ENCODE results near the gene RGS6. TPM values are rescaled to one million over a fixed set of nuclear protein-coding genes. Genes with fewer than 3 reads are reported as not detected.

The RGS6 gene
- total RNA-seq, 1 donor from 2014 or later = 1.6 TPM

DNA sequence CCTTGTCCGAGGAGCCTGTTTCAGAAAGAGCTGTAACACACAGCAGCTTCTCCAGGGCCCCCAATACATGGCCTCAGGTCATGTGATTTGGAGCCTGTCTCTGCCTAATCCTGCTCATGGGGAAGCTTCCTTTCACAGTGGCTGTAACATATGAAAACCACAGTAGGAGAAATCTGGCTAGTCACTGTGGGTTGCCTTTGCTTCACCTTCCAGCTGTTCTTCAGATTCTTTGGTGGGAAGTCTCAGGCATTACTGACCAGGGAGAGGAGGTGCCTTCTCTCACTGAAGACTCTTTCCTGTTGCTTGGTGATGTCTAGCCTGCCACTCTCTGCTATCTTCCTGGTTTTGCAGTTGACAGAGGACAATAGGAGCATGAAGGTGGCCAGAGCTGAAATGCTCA is 611.1 kb downstream of the RGS6 start:
- Mint-ChIP-seq H3K4me1 (ENCODE audit: unreplicated experiment) (peaks cover 7% of the 10 kb centered on the region), H3K4me3 (no peak overlapping the region), H3K36me3 (no peaks in the 10 kb centered on the region), H3K9me3 (no peaks in the 10 kb centered on the region), H3K27me3 (peaks cover 3% of the 10 kb centered on the region), H3K27ac (no peak overlapping the region)
- DNase-seq (ENCODE audit: extremely low spot score, unreplicated experiment) = no peak
- TF ChIP-seq, protein P1, sequence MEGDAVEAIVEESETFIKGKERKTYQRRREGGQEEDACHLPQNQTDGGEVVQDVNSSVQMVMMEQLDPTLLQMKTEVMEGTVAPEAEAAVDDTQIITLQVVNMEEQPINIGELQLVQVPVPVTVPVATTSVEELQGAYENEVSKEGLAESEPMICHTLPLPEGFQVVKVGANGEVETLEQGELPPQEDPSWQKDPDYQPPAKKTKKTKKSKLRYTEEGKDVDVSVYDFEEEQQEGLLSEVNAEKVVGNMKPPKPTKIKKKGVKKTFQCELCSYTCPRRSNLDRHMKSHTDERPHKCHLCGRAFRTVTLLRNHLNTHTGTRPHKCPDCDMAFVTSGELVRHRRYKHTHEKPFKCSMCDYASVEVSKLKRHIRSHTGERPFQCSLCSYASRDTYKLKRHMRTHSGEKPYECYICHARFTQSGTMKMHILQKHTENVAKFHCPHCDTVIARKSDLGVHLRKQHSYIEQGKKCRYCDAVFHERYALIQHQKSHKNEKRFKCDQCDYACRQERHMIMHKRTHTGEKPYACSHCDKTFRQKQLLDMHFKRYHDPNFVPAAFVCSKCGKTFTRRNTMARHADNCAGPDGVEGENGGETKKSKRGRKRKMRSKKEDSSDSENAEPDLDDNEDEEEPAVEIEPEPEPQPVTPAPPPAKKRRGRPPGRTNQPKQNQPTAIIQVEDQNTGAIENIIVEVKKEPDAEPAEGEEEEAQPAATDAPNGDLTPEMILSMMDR (conservative IDR thresholded peaks at IDR 0.05) = no peak

DNA sequence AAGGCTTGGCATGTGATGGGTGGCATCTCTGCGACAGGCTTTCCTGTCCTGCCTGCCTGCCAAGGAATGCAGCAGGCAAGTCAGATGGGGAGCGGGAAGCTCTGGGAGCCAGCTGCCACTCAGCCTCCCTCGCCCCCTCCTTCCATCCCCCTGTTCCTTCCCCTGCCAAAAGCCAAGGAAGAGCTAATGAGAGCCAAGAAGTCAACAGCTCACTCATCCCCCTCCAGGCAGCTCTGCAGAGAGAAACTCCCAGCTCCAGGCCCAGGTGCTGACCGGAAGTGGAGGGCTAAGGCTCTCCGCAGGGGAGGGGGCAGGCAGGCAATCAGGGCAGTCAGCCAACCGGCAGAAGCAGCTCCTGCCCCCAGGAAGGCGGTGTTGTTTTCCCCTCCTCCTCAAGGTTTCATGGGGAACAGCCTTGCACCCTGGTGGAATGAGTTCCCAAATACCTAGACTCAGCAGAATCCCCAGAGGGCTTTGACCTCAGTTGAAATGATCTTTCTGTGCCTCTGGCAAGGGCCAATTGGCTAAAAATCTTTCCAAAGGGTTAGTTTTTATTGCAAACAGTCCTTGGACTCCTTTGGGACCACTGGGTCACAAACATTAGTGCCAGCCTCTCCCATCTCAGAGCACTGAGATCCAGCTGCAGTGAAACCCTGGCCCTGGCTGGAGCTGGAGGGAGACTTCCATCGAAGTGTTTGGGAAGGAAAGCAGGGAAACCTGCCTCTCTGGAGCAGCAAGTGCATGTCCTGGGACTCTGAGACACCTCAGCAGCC is 612.6 kb downstream of the RGS6 start:
- no peak overlapping the region for H3K27ac Mint-ChIP-seq

DNA sequence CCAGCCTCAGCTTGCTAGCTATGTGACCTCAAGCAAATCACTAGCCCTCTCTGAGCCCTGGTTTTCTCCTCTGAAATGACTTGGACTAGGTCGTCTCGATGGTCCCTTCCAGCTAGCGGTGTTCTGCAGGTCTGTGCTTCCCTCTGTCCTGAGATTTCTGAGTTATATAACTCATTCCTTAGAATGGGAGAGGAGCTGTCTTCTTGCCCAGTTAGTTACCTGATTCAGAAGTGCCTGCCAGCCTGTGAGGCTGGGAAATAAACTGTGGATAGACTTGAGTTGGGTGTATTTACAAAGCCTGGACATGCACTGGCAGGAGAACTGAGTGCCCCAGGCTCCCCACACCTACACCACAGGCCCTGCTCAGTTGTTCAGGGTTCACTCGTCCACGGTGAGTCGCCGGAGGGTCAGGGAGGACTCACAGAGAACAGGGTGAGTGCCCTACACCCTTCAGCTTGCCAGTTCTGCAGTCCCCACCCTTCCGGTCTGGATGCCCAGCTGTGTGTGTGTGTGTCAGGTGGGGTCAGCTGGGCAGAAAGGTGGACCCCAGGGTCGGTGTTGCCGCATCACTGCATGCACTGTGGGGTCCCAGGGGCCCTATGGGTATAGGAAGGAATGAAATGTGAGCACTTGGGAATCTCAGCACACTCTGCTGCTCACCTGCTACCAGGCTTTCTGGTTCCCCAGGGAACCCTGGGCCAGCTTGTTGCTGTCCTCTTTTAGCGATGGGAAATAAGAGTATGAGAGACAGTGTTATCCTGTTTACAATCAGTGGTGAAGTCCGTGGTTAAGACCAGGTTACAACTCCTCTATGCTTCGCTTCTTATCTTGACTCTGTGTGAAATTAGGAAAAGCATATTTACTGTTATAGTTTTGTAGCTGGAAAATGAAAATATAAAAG is 613.4 kb downstream of the RGS6 start:
- DNase-seq (ENCODE audit: extremely low spot score, unreplicated experiment) = no peak
- peaks cover 7% of the 10 kb centered on the region for H3K4me1 Mint-ChIP-seq (ENCODE audit: unreplicated experiment)
- H3K27me3 Mint-ChIP-seq = no peaks in the 10 kb centered on the region
- H3K4me3 Mint-ChIP-seq = no peak overlapping the region
- no peak overlapping the region for H3K27ac Mint-ChIP-seq
- TF ChIP-seq, protein P1 (conservative IDR thresholded peaks at IDR 0.05) = no peak
- no peaks in the 10 kb centered on the region for H3K9me3 Mint-ChIP-seq
- H3K36me3 Mint-ChIP-seq = no peaks in the 10 kb centered on the region

More for the DNA sequence above, 612.6 kb downstream of the RGS6 start:
- no peak overlapping the region for H3K4me3 Mint-ChIP-seq
- TF ChIP-seq, protein P1 (conservative IDR thresholded peaks at IDR 0.05) = no peak
- DNase-seq (ENCODE audit: extremely low spot score, unreplicated experiment) = no peak
- H3K36me3 Mint-ChIP-seq = no peaks in the 10 kb centered on the region
- H3K4me1 Mint-ChIP-seq (ENCODE audit: unreplicated experiment) = peaks cover 7% of the 10 kb centered on the region
- H3K27me3 Mint-ChIP-seq = no peaks in the 10 kb centered on the region
- H3K9me3 Mint-ChIP-seq = no peaks in the 10 kb centered on the region

DNA sequence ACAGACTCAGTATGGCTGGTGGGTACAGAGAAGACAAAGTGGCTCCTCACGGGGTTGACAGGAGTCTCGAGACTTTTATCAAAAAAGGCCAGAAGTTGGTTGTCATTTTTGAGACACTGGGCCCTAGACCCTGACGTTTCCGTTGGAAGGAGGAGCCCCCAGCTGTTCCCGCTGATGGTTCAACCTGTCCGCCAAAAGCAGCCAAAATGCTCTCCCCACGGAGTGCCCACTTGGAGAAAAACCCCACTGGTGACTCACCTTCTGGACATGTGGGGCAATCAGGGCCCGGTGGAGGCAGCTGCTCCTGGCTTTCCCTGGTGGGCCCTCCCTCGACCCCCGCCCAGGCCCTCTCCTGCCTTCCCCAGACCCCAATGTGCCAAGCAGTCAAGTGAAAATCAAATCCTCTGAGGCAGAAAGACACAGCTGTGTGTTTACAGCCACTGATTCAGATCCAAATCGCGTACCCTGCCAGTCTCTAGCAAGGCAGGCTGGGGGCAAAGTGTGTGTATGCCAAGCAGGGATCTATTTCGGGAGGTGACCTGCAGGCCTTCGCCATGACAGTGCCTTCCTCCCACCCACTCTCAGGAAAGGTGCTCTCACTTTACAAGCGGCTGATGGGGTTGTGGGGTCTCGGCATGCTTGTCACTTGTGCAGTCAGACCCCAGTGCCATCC is 614.3 kb downstream of the RGS6 start:
- Mint-ChIP-seq H3K27me3 (no peaks in the 10 kb centered on the region), H3K4me1 (ENCODE audit: unreplicated experiment) (peaks cover 7% of the 10 kb centered on the region), H3K4me3 (no peak overlapping the region), H3K27ac (no peak overlapping the region), H3K36me3 (no peaks in the 10 kb centered on the region), H3K9me3 (no peaks in the 10 kb centered on the region)
- TF ChIP-seq, protein P1 (conservative IDR thresholded peaks at IDR 0.05) = no peak
- no peak for DNase-seq (ENCODE audit: extremely low spot score, unreplicated experiment)

DNA sequence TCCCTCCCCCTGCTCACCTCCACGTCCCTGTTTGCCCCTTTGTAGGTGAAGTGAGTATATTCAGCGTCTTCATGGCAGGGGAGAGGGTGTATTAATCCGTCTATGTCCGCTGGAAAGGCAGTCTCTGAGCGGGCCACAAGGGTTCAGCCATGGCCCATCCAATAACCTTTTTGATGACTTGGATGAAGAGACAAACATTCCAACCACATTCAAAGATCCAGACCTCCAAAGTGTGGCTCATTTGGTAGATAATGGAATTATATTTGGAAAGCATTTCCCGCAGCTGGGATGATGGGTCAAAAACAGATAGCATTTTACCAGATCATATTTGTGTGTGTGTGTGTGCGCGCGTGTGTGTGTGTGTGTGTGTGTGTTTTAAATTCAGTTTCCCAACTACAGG is 615.8 kb downstream of the RGS6 start:
- TF ChIP-seq, protein P1 (conservative IDR thresholded peaks at IDR 0.05) = no peak
- Mint-ChIP-seq H3K4me1 (ENCODE audit: unreplicated experiment) (peaks cover 4% of the 10 kb centered on the region), H3K27ac (no peak overlapping the region), H3K27me3 (peaks cover 3% of the 10 kb centered on the region), H3K4me3 (no peak overlapping the region), H3K9me3 (no peaks in the 10 kb centered on the region), H3K36me3 (no peaks in the 10 kb centered on the region)
- DNase-seq (ENCODE audit: extremely low spot score, unreplicated experiment) = no peak
